COLO668 (cell line): ENCODE results near the gene DNAJB4.
"Not testable (repeated sequence)": the region's sequence is repeated elsewhere in the genome, so short reads cannot be mapped to it uniquely, and the experiment has no call there.

Experiments used
- DNase-seq: peaks from one replicate; lab custom pipeline; 2025; ENCODE audit not compliant: unreplicated experiment; lab: John Stamatoyannopoulos, UW

The DNAJB4 gene

DNA sequence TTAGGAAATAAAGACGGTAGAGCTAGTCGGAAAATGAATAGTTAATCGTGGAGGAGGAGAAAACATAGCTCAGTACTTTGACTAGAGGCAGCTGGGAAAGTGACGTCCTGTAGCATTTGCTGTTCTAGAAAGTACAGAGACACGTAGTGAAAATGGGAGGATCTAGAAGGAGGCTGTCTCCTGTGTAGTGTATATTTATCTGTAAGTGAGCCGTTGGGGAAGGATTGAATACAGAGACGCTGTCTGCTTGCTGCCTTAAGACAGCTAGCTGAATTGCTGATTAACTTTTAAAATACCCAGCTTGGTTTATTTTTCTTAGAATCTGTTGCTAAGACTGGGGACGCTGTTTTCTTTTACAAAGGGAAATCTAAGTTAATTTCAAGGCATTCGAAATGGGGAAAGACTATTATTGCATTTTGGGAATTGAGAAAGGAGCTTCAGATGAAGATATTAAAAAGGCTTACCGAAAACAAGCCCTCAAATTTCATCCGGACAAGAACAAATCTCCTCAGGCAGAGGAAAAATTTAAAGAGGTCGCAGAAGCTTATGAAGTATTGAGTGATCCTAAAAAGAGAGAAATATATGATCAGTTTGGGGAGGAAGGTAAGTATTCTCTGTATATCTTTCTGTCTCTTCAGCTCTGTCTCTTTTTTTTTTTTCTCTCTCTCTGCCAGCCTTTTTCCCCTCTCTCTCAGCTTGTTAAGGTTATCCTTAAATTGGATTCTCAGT is at the start of gene DNAJB4:
TSS of gene DNAJB4 (plus strand) at position 221 of the 729 bp plus-strand sequence. CDS start at position 393, 172 bp downstream.
- peak; percentile 40 for DNase-seq

DNA sequence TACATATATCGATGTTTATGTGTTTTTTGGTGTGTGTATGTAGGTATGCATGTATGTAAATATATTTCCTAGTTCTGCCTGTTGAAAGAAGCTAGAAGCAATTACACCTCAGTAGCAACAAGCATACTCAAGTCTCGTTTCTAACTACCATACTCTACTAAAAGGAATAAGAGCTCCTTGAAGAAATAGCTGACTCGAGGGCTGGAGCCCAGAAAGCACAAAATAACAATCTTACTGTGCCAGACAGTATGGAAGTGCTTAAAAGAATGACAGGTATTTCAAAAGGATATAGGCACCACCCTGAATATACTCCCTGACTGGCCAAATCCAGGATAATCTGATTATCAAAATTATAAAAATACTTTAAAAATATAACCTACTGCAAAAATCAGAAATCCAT is 49.0 kb upstream of the DNAJB4 start:
- no peak for DNase-seq

DNA sequence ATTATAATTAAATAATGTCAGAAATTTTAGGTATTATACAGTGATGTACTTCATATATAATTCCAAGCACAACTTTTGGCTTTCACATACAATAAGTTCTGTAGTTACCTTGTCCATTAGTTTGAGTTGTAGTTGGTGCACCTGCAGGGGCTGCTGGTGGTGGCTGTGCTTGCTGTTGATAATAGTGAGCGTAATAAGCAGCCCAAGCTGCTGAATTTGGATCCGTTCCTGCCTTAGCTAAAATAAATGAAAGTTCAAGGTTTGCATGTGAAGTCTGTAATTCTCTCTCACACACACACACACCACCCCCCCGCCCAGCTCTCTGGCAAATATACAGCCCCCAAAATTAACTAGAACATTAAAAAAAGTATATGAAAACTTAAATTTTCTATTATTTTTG is 48.3 kb upstream of the DNAJB4 start:
- no peak for DNase-seq

DNA sequence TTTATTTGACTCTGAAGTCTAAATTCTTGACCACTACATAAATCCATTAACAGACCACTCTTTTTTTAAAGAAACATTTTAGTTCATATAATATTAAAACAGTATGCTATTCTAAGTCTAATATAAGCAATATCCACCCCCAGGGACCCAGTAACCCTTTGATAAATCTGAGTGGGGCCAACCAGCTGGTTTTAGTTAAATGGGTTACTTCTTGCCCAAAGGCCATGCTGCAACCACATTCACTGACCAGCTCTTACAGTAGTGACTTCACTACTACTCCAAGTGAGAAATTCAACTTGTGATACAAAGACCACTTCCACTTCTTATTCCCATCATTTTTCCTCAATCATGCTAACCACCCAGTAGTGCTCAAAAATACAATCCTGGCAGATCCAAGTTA is 46.3 kb upstream of the DNAJB4 start:
- DNase-seq = no peak

DNA sequence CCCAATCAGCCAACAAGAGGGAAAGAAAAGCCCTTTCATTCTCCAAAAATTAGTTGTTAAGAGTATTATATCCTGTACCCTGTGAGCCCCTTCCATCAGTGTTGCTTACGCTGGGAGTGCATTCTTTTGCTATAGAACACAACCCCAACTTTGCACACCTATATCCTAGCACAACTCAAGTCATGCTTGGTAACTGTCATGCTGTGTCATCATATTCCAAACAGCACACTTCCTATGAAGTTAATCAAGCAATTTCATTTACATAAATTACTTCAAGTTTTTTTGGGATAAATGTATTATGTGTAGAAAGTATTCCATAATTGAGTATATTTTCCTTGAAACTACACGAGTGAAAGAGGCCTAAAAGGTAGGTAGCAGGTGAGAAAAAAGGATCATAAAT is 45.9 kb upstream of the DNAJB4 start:
- DNase-seq = no peak

DNA sequence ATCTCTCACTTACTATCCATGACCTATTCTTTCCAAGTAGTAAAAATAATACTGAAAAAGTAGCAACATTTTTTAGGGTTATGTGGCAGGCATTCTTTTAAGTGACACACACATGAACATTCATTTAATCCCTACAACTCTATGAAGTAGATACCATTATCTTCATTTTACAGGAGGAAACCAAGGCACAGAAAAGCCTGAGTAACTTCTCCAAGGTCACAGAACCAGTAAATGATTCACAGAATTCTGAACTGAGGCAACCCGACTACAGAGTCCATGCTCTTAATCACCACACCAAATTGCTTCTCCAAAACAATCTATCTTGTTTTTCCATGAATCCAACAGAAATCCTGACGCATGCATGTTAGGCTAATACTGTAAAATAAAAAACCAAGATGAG is 43.3 kb upstream of the DNAJB4 start:
- no peak for DNase-seq

DNA sequence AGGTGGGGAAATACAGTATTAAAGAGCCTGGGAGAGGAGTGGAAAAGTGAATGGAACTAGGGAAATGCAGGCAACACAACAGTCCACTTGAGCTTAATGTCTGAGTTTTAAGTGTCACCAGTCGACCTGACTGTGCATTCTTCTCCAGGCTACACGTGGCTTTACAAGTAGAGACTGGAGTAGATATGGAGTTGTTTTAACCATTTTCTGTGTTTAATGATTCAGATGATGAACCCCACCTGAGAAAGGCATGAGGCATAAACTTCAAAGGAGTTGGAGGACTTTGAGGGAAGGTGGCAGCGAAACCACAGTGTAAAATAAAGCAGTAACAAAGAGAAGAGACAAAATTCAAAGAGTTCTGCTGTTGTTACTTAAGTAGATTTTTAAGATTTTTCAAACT is 38.4 kb upstream of the DNAJB4 start:
- no peak for DNase-seq

DNA sequence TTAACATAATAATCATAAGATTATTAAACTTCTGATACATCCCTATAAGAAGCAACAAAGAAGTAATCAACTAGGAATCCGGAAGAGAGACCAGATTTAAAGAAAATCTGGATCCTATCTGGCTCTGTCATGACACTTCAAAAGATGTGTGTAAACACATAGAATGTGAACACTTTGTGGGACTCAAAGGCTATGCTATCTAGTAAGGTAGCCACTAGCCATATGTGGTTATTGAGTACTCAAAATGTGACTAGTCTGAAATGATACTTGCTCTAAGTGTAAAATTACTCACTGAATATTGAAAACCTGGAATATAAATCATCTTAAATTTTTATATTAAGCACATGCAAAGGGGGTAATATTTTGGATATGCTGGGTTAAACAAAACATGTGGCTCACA is 34.5 kb upstream of the DNAJB4 start:
- DNase-seq = no peak

DNA sequence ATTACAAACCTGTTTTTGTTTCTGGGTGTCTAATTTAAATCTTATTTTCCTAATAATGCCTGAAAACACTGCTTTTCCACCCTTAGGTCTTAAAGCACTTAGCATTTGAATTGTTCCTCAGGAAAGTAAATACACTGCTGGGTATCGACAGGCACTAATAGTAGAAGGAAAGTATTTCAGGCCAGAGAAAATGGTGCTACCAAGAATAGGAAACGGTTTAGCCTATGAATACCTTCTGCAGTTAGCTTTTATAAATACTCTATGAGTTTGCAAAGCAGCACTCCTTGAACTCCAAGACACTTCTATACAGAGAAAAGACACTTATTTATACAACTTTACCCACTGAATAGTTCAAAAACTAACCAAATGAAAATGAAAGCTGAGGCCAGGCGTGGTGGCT is 32.7 kb upstream of the DNAJB4 start:
- DNase-seq = no peak

DNA sequence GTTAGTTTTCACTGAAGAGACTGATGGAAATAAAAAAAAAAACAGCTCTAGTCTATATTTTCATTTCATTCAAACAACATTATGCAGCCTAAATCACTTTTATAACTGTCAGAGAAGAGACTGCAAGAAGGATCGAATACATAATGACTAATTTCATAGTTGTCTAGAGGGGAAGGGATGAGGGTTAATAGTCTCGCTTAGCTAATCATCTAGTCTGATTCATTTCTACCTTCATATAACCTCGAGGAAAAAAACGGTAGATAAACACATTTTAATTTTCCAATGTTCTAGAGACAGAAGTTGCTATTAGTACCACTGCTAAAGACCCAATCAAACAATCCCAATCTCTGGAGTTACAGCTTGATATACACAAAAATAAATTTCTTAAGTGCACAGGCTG is 29.4 kb upstream of the DNAJB4 start:
- DNase-seq = no peak

DNA sequence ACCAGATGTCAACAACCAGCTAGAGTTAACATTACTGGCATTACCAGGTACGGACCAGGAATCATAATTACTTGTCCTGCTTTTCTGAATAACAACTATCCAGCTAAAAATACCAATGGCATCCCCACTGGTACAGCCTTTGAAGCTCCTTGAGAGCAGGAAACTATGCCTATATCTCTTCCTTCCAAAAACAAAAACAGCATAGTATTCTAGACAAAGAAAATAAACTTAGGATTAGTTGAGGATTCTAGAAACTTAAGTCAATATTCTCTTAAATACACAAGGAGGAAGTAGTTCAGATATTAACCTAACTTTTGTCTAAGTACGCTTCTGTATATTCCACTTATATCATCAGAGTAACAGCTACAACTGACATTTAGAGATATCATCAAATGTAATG is 28.8 kb upstream of the DNAJB4 start:
- DNase-seq = no peak

DNA sequence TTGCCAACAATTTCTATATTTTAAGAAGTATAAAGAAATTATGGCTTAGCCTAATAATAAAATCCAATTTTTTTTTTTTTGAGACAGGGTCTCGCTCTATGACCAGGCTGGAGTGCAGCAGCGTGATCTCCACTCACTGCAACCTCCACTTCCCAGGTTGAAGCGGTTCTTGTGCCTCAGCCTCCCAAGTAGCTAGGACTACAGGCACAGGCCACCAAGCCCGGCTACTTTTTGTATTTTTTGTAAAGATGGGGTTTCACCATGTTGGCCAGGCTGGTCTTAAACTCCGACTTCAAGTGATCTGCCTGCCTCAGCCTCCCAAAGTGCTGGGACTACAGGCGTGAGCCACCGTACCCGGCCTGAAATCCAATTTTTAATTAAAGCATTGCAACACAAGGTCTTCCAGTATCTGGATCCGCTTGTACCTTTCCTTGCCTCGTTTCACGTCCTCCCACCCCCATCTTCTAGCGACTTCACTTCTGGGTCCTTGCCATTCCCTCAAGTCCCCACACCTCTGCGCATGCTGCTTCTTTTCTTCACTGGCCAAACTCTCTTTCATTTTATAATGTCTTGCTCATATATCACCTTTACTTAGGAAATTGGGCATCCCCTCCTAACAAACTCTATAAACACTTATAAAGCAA is 28.2 kb upstream of the DNAJB4 start:
- DNase-seq = peak; percentile 28

DNA sequence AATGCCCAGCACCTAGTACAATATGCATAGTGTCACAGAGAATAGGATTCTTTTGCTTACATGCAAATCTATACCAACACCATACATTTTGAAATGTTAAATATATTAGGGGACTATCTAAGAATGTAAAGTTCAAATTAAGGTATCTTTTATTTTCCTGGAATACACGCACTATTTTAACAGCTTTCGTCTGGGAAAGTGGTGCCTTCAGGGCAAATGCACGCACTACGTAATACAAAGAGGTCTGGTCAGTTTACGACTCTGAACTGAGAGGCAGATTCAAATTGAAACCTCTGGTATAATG is 26.8 kb upstream of the DNAJB4 start:
- DNase-seq = no peak

DNA sequence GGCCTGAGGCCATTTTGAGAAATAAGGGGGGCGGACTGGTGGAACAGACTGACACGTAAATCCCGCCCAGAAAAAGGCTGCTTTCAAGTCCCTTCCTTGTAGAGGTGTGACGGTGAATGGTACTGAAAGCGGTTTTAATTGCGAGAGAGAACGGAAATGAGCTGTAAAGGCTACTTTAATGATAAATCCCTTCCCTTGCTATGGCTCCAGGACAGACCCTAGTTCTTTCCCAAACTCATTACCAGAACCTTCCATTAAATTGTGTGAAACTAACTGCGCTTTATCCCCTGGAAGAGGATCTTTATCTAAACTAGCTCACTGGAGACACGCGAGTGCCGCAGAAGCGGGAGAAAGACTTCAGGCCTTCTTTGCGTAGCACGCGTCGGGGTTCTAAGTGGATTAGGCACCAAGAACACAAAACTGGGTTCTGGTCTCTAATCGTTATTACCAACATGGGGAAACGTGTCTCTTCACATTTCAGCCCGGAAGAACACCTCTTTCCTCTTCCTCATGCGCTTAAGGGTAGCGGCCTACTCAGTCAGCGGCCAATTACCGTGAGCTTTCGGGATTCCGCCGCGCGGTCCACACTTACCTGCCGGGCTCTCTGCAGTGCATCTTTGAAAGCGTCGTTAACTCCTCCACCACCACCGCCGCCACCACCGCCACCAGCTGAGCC is 26.3 kb upstream of the DNAJB4 start:
- DNase-seq = peak; percentile 89

DNA sequence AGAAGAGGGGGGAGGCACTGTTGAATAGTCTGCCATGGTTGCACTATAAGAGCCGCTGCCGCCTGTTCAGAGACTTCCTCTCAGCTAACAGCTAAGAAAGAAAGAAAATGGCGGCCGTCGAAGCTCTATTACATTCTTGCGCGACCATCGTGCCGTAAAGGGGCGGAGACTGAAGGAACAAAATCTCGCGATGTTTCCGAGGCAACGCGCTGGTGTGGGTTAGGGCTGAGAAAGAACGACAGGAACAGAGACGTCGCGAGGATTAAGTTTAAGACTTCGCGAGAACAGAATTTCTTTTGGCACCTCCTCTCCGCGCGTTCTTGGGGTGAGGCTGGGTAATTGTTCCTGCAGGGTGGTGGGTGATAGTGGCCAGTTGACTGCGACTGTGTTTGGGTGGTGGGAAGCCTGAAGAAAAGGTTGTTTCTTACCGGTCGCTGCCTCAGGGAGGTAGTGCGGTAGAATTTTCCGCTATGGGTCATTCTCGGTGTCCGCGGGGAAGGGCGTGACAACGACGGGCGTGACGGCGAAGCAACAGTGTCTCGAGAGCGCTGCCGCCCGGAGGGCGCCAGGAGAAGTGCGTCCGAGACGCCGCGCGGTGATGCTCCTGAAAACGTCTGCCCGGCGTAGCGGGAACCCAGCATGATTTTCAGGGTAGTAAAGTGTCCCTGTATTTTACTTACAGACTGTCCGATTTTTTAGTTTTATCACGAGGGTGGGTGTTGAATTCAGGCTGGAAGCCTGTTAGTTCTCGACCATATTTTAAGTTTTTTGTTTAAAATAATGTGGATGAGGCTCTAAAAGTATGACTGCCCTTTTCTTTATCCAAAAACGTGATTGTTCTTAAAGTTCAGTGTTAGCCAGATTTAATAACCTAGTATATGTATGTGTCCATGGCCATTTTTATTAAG is 25.5 kb upstream of the DNAJB4 start, which contains the start of gene FUBP1:
TSS of gene FUBP1 (minus strand) at position 104 of the 908 bp plus-strand sequence. CDS start at position 36, 68 bp downstream.
- peak; percentile 99 for DNase-seq

DNA sequence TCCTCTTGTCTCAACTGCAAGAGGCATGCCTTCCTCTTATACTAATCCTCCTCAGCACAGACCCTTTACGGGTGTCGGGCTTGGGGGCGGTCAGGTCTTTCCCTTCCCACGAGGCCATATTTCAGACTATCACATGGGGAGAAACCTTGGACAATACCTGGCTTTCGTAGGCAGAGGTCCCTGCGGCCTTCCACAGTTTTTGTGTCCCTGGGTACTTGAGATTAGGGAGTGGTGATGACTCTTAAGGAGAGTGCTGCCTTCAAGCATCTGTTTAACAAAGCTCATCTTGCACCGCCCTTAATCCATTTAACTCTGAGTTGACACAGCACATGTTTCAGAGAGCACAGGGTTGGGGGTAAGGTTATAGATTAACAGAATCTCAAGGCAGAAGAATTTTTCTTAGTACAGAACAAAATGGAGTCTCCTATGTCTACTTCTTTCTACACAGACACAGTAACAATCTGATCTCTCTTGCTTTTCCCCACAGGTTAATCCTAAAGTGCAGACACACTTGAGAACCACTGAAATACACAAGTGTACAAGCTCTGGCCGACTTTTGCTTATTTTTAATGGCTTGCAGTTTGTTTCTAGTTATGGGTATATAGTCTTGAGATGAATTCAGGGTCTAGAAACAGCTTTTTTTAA is 21.3 kb upstream of the DNAJB4 start:
- not testable (repeated sequence) for DNase-seq

DNA sequence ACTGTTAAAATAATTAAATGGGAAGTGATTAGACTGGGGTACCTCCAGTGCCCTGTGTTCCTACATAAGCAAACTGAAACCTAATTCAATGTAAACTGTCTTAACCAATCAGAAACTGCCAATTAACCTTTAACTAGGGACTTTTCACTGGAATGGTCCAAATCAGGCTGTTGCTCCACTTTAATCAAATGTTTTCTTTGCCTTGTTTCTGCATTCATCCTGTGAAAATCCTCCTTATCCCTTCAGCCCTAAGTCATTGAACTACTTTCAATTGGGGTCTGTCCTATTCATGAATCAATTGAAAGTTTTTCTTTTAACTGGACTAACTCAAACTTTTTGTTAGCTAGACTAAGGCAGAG is 20.8 kb upstream of the DNAJB4 start:
- no peak for DNase-seq

DNA sequence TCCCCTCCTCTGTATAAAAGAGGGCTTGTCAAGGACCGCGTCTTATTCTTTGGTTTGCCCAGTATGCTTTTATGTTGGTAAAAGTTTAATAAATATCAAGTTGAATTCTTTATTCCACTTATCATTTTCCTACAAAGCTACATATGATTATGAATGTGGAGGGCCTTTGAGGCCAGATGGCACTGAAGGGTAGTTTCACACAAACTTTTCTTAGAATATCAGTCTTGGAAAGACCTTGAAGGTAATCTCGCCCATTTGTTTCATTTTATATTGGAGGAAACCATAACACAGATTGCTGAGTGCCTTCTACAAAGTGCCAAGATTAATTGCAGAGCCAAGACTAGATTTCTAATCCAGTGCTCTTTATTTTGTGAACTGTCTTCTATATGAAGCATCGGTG is 20.1 kb upstream of the DNAJB4 start:
- DNase-seq = no peak

DNA sequence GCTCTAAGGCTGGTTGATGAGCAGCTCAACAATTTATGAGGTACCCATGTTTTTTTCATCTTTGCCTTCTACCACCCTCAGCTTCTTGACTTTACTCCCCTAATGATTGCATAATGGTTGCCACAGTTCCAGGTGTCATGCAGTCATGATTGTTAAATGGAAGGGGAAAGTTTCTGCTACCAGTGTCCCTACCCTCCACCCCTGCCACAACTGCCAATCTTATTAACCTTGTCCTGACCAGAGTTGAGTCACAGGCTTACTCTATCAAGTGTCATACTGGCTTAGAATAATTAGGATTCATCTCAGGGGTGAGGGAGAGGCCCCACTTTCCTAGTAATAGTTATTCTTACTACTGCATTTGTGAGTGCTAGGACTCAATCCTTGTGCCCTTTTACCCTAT is 17.9 kb upstream of the DNAJB4 start:
- DNase-seq = no peak

DNA sequence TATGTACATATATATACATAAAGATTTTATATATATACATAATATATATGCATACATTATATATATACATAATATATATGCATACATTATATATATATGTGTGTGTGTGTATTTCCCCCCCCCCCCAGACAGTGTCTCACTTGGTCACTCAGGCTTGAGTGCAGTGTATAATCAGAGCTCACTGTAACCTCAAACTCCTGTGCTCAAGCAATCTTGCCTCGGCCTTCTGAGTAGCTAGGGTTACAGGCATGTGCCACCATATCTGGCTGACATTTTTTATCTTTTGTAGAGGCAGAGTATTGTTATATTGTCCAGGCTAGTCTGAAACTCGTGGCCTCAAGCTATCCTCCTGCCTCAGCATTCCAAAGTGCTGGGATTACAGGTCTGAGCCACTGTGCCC is 16.8 kb upstream of the DNAJB4 start:
- no peak for DNase-seq

DNA sequence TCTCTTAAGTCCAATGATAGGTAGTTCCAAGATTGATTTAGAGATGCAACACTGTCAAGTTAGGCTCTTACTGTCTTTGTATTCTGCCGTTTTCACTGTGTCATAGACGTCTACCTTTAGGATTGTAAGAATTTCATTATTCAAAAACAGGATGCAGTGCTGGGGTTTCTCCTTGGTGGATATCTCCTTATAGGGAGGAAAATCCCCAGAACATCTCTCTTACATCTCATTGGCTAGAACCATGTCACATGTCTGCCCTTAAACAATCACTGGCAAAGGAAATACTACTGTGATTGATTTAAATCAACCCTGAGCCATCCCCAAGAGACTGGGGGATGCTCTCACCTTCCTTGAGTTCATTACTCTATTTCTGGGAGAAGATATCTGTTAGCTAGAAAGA is 15.0 kb upstream of the DNAJB4 start:
- no peak for DNase-seq
